Testis (tissue), 3 donors: ENCODE results near the gene COL3A1. TPM values are rescaled to one million over a fixed set of nuclear protein-coding genes. Genes with fewer than 3 reads are reported as not detected.

Experiments
- DNase-seq: peaks from one replicate; pipeline ENCODE4 v3.0.0-alpha.2; 2019
- H3K27ac ChIP-seq, 2 donors: fragments of 200-600 bp; sonication (generic); one replicate each; pipeline ENCODE4 v1.5.1; 2019
- H3K27me3 ChIP-seq: fragments of 200-600 bp; sonication (generic); one replicate; pipeline ENCODE4 v1.5.1; 2019
- H3K36me3 ChIP-seq: fragments of 200-600 bp; sonication (generic); one replicate; pipeline ENCODE4 v1.5.1; 2017; ENCODE audit warnings: low read depth; ENCODE audit errors: missing control alignments
- H3K4me1 ChIP-seq: fragments of 200-600 bp; sonication (generic); one replicate; pipeline ENCODE4 v1.5.1; 2019
- H3K4me3 ChIP-seq, 2 donors: fragments of 200-600 bp; sonication (generic); one replicate each; pipeline ENCODE4 v1.5.1; 2017 to 2019
- H3K9me3 ChIP-seq: fragments of 200-600 bp; sonication (generic); one replicate; pipeline ENCODE4 v1.5.1; 2017
- CTCF ChIP-seq, 3 experiments: fragments of 450-650 bp in 2 of 3; fragments of 200-600 bp in 1 of 3; sonication (generic) in 1 of 3; IDR thresholded peaks; one replicate each; pipeline ENCODE4 v1.5.1; 2016 to 2019; ENCODE audit warnings: antibody characterized with exemption in 3 of 3, mild to moderate bottlenecking in 2 of 3, moderate library complexity in 1 of 3
- POLR2A ChIP-seq: fragments of 450-650 bp; IDR thresholded peaks from one replicate; pipeline ENCODE4 v1.6.1; 2017; ENCODE audit warnings: antibody characterized with exemption, mild to moderate bottlenecking, moderate library complexity
- WGBS, 2 donors: methylation state at CpG; one replicate each; pipeline ENCODE4 v1.1.5; 2018; 5-methylcytosine and 5-hydroxymethylcytosine counted together
- intact Hi-C: fragments of 100-400 bp; cut with DNase I; formaldehyde crosslinking; loops from one replicate; pipeline ENCODE4 v1.15.1; 2023; ENCODE audit warnings: low total_unique reads
- polyA plus RNA-seq: library from polyadenylated mRNA; stranded (reverse); fragments of 350-450 nt; fragmentation: Illumina TruSeq; extraction: RNeasy Lipid Tissue Mini Kit (QIAGEN cat#74804); gene quantifications from one replicate; pipeline ENCODE4 v1.2.3, GENCODE V29; 2014; ENCODE audit warnings: low read depth, low replicate concordance; ENCODE audit not compliant: insufficient read depth
- total RNA-seq, 2 donors: library from RNA; depleted of rRNA; stranded (reverse); fragments of >200 nt; gene quantifications; one replicate each; pipeline ENCODE4 v1.2.3, GENCODE V29; 2016

The COL3A1 gene
- total and polyA plus RNA-seq, 3 donors from 2014 or later: 31.3 to 589 (median 39.7) TPM

DNA sequence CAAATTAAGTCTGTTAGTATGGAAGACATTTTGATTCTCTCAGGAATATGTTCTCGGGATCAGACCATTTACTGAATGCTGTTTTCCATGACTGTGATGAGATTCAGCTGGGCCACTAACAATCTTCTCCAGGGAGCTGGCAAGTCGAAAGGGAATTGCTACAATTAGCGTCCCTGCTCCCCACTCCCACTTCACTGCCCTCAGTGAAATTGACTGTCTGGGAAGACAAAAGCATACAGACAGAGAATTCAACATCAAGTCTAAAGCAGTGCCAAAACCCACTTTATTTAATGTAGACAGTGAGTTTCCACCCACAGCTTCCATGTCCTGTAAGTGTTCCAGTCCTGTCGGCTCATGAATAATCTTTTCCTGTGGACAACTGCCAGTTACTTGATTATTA lies 34.0 kb upstream of the COL3A1 start:
- no peak overlapping the region for H3K4me3 ChIP-seq
- peak overlapping the region in 1 of 2 donors; percentile 17 for H3K27ac ChIP-seq
- no peak for DNase-seq

DNA sequence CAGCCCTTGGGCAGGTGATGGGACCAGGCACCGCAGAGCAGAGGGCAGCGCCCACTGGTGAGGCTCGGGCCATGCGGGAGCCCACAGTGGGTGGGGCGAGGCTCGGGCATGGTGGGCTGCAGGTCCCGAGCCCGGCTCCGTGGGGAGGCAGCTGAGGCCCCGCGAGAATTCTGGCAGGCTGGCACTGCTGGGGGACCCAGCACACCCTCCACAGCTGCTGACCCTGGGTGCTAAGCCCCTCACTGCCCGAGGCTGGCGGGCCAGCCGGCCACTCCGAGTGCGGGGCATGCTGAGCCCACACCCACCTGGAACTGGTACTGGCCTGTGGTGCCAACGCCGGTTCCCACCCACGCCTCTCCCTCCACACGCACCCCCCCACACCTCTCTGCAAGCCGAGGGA lies 29.7 kb upstream of the COL3A1 start:
- intact Hi-C loops: no loop called here
- H3K27me3 ChIP-seq: no peaks in the 10 kb centered on the region
- TF ChIP-seq CTCF (IDR thresholded peaks at IDR 0.05) (no peak), POLR2A (no peak)
- WGBS, 2 donors: 81% methylated on average over 21 of the region's 21 CpGs; no CpG with 5 or more reads in 1 of the 2 donors
- DNase-seq: no peak
- H3K4me3 ChIP-seq: peak overlapping the region in 1 of 2 donors; percentile 42
- H3K36me3 ChIP-seq: no peaks in the 10 kb centered on the region
- no peak overlapping the region for H3K27ac ChIP-seq
- no peaks in the 10 kb centered on the region for H3K9me3 ChIP-seq
- H3K4me1 ChIP-seq: no peaks in the 10 kb centered on the region

More for the DNA sequence above, 34.0 kb upstream of the COL3A1 start:
- 16 to 30% methylated on average over 4 of the region's 4 CpGs for WGBS, 2 donors
- peaks cover 4% of the 10 kb centered on the region for H3K4me1 ChIP-seq
- TF ChIP-seq CTCF (IDR thresholded peaks at IDR 0.05) (no peak), POLR2A (no peak)
- intact Hi-C loops: no loop called here
- H3K36me3 ChIP-seq: no peaks in the 10 kb centered on the region
- no peaks in the 10 kb centered on the region for H3K27me3 ChIP-seq
- H3K9me3 ChIP-seq: no peaks in the 10 kb centered on the region

DNA sequence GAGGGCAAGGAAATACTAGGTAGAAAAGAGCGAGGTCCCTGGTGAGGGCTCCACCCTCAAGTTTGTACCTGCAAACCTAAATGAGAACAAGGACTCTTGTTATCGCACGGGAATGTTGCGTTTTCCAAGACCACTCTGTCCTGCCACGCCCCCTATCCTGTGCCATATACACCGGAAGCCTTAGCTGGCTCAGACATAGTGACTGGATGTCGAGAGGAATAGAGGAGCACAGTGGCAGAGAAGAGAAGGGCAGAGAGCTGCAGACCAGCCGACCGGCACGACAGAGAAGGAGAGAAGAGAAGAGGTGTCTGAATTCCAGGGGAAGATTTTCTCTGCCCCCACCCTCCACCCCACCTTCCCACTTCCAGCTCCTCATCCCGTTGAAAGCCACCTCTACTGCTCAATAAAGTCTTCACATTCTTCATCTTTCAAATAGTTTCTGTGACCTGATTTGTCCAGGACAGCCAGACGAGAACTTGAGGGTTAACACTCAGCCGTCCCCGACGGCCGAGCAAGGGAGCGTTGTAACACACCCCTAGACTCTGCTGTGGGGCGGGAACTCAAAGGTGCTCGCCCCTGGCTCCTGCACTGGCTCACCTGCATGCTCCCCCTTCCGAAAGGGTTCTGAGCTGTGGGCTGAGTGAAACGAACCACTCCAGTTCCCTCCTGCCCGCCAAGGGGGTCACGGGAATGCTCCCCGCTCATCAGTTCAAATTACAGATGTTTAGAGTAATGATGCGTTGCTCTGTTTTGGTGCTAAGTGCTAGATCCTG lies 24.9 kb upstream of the COL3A1 start:
- WGBS, 2 donors: 59 to 84% methylated on average over 24 to 25 of the region's 25 CpGs
- H3K4me3 ChIP-seq: peak overlapping the region; percentile 3 to 5
- no peak for TF ChIP-seq POLR2A
- no peak for TF ChIP-seq CTCF (IDR thresholded peaks at IDR 0.05)
- no peaks in the 10 kb centered on the region for H3K4me1 ChIP-seq
- DNase-seq: peak; percentile 14
- no peaks in the 10 kb centered on the region for H3K27me3 ChIP-seq
- intact Hi-C loops: no loop called here
- no peak overlapping the region for H3K27ac ChIP-seq
- no peaks in the 10 kb centered on the region for H3K36me3 ChIP-seq
- no peaks in the 10 kb centered on the region for H3K9me3 ChIP-seq

GRCh38 chr2:188952901-188953300 lies 21.3 kb upstream of the COL3A1 start:
- H3K9me3 ChIP-seq: no peaks in the 10 kb centered on the region
- no peak overlapping the region for H3K27ac ChIP-seq
- TF ChIP-seq CTCF (IDR thresholded peaks at IDR 0.05) (no peak), POLR2A (no peak)
- no peak overlapping the region for H3K4me3 ChIP-seq
- H3K27me3 ChIP-seq: no peaks in the 10 kb centered on the region
- H3K36me3 ChIP-seq: no peaks in the 10 kb centered on the region
- no peak for DNase-seq
- intact Hi-C loops: no loop called here
- no peaks in the 10 kb centered on the region for H3K4me1 ChIP-seq

- Histone ChIP-seq H3K4me1 (no peaks in the 10 kb centered on the region), H3K4me3 (no peak overlapping the region), H3K36me3 (no peaks in the 10 kb centered on the region), H3K9me3 (no peaks in the 10 kb centered on the region), H3K27ac (no peak overlapping the region), H3K27me3 (no peaks in the 10 kb centered on the region)
- intact Hi-C loops: no loop called here
- 85 to 96% methylated on average over 2 of the region's 2 CpGs for WGBS, 2 donors
- TF ChIP-seq CTCF (IDR thresholded peaks at IDR 0.05) (no peak), POLR2A (no peak)
- DNase-seq: no peak
Observed at GRCh38 chr2:188956290-188956689, 17.9 kb upstream of the COL3A1 start.
